HL-60 (cell line): ENCODE measurements around the gene PEF1.

Experiments
- DNase-seq, 2 experiments: peaks; one replicate each; pipeline ENCODE4 v3.0.0-alpha.2; 2010 to 2020; ENCODE audit warnings: low read depth in 1 of 2, low spot score in 1 of 2
- H3K27ac ChIP-seq: fragments of 250-450 bp; sonication (Bioruptor Pico); replicated peaks from 2 replicates; pipeline ENCODE4 v1.5.1; 2020; ENCODE audit warnings: mild to moderate bottlenecking, moderate library complexity
- H3K27me3 ChIP-seq: fragments of 250-450 bp; sonication (Bioruptor Pico); 2 replicates; pipeline ENCODE4 v1.5.1; 2021; ENCODE audit warnings: mild to moderate bottlenecking, moderate library complexity; ENCODE audit not compliant: insufficient read depth, poor library complexity, severe bottlenecking
- H3K4me3 ChIP-seq: replicated peaks from 2 replicates; pipeline ENCODE4 v1.5.1; 2011; ENCODE audit warnings: mild to moderate bottlenecking, control low read depth, low read length; ENCODE audit not compliant: insufficient read depth
- GABPA ChIP-seq: IDR thresholded peaks from 2 replicates; pipeline ENCODE4 v1.6.1; 2012; ENCODE audit warnings: low read depth
- POLR2AphosphoS5 ChIP-seq: IDR thresholded peaks from 2 replicates; pipeline ENCODE4 v1.6.1; 2012; ENCODE audit warnings: low read depth
- SPI1 ChIP-seq: IDR thresholded peaks from 2 replicates; pipeline ENCODE4 v1.6.1; 2012; ENCODE audit warnings: low read depth, mild to moderate bottlenecking, borderline replicate concordance
- TF ChIP-seq, protein P1 (sequence below): IDR thresholded peaks from 2 replicates; pipeline ENCODE4 v1.6.1; 2012; ENCODE audit warnings: low read depth; ENCODE audit not compliant: insufficient replicate concordance
- TF ChIP-seq, protein P2 (sequence below): IDR thresholded peaks from one replicate; pipeline ENCODE4 v1.5.1; 2011; ENCODE audit warnings: low read length, control low read depth, inconsistent platforms; ENCODE audit not compliant: insufficient read depth

PEF1 gene

DNA sequence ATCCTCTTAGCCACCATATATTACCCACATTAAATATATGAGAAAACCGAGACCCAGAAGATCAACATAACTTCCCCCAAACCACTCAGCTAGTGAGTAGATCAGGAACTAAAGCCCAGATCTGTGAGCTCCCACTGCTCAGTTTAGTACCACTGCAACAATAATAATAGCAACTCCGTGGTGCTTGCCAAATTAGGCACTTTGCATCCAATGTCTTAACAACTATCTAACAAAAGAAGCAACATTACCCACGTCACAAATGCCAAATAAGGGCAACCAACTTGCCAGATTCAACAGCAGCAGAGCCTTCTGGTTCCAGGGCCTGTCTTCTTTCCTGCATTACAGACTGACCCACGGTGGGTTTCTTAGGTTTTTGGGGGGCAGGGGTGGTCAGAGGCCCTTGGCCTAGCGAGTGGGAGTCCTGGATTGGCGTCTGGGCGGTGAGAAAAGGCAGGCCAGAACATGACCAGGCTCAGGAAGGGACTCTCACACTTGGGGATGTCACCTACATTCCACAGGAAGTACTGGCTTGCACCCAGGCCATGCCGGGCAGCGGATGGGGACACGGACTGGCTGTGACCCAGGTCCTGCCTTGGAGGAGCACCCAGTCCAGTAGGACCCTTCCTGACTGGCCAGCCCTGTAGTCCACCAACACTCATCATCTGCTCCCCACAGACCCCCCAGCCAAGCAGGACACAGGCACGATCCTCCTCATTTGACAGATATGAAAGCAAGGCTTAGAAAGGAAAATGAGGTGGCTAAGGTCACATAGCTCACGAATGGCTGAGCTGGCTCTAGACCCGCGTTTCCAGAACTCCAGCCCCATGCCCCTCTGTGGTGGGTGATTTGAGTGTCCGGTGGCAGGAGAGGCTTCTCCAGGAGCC is 22.6 kb downstream of the PEF1 start:
- Histone ChIP-seq H3K27me3 (peaks cover 10% of the 10 kb centered on the region), H3K27ac (no peak overlapping the region), H3K4me3 (no peak overlapping the region)
- TF ChIP-seq, protein P1, sequence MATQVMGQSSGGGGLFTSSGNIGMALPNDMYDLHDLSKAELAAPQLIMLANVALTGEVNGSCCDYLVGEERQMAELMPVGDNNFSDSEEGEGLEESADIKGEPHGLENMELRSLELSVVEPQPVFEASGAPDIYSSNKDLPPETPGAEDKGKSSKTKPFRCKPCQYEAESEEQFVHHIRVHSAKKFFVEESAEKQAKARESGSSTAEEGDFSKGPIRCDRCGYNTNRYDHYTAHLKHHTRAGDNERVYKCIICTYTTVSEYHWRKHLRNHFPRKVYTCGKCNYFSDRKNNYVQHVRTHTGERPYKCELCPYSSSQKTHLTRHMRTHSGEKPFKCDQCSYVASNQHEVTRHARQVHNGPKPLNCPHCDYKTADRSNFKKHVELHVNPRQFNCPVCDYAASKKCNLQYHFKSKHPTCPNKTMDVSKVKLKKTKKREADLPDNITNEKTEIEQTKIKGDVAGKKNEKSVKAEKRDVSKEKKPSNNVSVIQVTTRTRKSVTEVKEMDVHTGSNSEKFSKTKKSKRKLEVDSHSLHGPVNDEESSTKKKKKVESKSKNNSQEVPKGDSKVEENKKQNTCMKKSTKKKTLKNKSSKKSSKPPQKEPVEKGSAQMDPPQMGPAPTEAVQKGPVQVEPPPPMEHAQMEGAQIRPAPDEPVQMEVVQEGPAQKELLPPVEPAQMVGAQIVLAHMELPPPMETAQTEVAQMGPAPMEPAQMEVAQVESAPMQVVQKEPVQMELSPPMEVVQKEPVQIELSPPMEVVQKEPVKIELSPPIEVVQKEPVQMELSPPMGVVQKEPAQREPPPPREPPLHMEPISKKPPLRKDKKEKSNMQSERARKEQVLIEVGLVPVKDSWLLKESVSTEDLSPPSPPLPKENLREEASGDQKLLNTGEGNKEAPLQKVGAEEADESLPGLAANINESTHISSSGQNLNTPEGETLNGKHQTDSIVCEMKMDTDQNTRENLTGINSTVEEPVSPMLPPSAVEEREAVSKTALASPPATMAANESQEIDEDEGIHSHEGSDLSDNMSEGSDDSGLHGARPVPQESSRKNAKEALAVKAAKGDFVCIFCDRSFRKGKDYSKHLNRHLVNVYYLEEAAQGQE, result no peak
- TF ChIP-seq, protein P2, sequence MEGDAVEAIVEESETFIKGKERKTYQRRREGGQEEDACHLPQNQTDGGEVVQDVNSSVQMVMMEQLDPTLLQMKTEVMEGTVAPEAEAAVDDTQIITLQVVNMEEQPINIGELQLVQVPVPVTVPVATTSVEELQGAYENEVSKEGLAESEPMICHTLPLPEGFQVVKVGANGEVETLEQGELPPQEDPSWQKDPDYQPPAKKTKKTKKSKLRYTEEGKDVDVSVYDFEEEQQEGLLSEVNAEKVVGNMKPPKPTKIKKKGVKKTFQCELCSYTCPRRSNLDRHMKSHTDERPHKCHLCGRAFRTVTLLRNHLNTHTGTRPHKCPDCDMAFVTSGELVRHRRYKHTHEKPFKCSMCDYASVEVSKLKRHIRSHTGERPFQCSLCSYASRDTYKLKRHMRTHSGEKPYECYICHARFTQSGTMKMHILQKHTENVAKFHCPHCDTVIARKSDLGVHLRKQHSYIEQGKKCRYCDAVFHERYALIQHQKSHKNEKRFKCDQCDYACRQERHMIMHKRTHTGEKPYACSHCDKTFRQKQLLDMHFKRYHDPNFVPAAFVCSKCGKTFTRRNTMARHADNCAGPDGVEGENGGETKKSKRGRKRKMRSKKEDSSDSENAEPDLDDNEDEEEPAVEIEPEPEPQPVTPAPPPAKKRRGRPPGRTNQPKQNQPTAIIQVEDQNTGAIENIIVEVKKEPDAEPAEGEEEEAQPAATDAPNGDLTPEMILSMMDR, result no peak
- DNase-seq, result no peak

DNA sequence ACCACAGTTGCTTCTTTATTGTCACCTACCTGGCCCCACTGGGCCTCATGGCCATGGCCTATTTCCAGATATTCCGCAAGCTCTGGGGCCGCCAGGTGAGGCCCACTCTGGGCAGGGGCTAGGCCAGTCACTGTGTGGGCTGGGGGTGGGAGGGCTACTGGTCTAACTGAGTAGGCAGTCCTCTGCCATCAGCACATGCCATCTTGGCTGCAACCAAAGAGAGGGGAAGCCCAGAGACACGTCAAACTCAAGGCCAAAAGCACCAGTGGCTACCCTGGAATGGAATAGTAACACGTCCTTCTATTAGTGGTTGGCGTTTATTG is 23.2 kb downstream of the PEF1 start:
- no peak for DNase-seq
- H3K4me3 ChIP-seq, result no peak overlapping the region
- no peak overlapping the region for H3K27ac ChIP-seq
- TF ChIP-seq POLR2AphosphoS5 (no peak), SPI1 (no peak), GABPA (no peak)
- TF ChIP-seq, protein P2, result no peak
- TF ChIP-seq, protein P1, result no peak
- peaks cover 15% of the 10 kb centered on the region for H3K27me3 ChIP-seq

DNA sequence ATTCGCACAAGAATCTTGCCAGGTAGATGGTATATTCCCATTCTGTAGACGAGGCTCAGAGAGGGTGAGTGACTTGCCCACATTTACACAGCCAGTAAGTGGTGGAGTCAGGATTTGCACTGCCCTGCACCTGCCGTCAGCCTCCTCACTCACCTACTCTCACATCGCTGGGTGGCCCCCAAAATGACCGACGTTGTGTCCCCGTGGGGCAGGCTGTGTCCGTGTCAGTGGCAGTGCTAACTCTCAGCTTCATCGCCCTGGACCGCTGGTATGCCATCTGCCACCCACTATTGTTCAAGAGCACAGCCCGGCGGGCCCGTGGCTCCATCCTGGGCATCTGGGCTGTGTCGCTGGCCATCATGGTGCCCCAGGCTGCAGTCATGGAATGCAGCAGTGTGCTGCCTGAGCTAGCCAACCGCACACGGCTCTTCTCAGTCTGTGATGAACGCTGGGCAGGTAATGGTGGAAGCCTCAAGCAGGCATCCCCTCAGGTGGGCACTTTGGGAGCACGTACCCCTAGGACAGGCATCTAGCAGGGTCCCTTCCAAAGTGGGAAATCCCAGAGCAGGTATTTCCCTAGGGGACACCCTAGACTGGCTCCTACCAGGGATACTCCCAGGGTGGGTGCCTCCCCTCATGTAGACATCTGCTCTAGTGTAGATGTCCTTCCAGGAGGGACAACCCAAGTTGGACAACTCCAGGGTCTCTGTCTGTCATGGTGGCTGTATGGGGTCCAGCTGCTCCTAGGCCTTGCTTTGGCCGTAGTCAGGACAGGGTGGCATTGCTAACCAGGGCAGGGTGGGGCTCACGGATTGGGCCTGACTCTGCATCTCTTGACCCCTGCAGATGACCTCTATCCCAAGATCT is 23.8 kb downstream of the PEF1 start:
- TF ChIP-seq, protein P1, result no peak
- TF ChIP-seq POLR2AphosphoS5 (no peak), GABPA (no peak), SPI1 (no peak)
- TF ChIP-seq, protein P2, result no peak
- no peak overlapping the region for H3K4me3 ChIP-seq
- DNase-seq, result no peak
- no peak overlapping the region for H3K27ac ChIP-seq
- H3K27me3 ChIP-seq, result peaks cover 19% of the 10 kb centered on the region
